DND-41 (cell line): ENCODE measurements around the gene PITPNC1.

Experiments used
- ATAC-seq: fragments of 200-7000 bp; cut with Tn5 transposase; 3 replicates; pipeline ENCODE4 v1.9.1; 2021; ENCODE audit warnings: low read depth; ENCODE audit not compliant: insufficient read depth
- DNase-seq: peaks from one replicate; pipeline ENCODE4 v3.0.0-alpha.2; 2020
- H2AFZ ChIP-seq: 2 replicates; pipeline ENCODE4 v1.6.0; 2012; ENCODE audit warnings: low read depth, low read length
- H3K27ac ChIP-seq: 2 replicates; pipeline ENCODE4 v1.5.1; 2012; ENCODE audit warnings: low read length, inconsistent platforms
- H3K27me3 ChIP-seq: fragments of 200-600 bp; sonication (generic); 2 replicates; pipeline ENCODE4 v1.6.0; 2012; ENCODE audit warnings: low read length, mild to moderate bottlenecking, inconsistent platforms; ENCODE audit not compliant: insufficient read depth, poor library complexity
- H3K36me3 ChIP-seq: 2 replicates; pipeline ENCODE4 v1.5.1; 2012; ENCODE audit warnings: low read length, inconsistent platforms; ENCODE audit not compliant: insufficient read depth
- H3K4me1 ChIP-seq: 2 replicates; pipeline ENCODE4 v1.5.1; 2012; ENCODE audit warnings: mild to moderate bottlenecking, low read length; ENCODE audit not compliant: insufficient read depth
- H3K4me2 ChIP-seq: 2 replicates; pipeline ENCODE4 v1.6.0; 2012; ENCODE audit warnings: mild to moderate bottlenecking, moderate library complexity, low read length, inconsistent platforms; ENCODE audit not compliant: insufficient read depth
- H3K4me3 ChIP-seq, 2 experiments: fragments of 200-600 bp in 1 of 2; shearing (Covaris generic) in 1 of 2; 2 replicates each; pipeline ENCODE4 v1.5.1; 2012 to 2016; ENCODE audit warnings: inconsistent platforms in 2 of 2, low read length in 2 of 2, mild to moderate bottlenecking in 2 of 2, low read depth in 1 of 2, moderate library complexity in 1 of 2
- H3K79me2 ChIP-seq: 2 replicates; pipeline ENCODE4 v1.6.0; 2012; ENCODE audit warnings: low read length, inconsistent platforms; ENCODE audit not compliant: insufficient read depth
- H3K9ac ChIP-seq: 2 replicates; pipeline ENCODE4 v1.6.0; 2012; ENCODE audit warnings: low read depth, mild to moderate bottlenecking, inconsistent platforms, low read length, moderate library complexity
- H3K9me3 ChIP-seq: 2 replicates; pipeline ENCODE4 v1.5.1; 2012; ENCODE audit warnings: low read length, moderate library complexity, mild to moderate bottlenecking, inconsistent platforms; ENCODE audit not compliant: insufficient read depth, severe bottlenecking
- H4K20me1 ChIP-seq: 2 replicates; pipeline ENCODE4 v1.6.0; 2012; ENCODE audit warnings: low read length; ENCODE audit not compliant: insufficient read depth
- EZH2 ChIP-seq: IDR thresholded peaks from 3 replicates; pipeline ENCODE4 v1.6.1; 2012; ENCODE audit warnings: borderline replicate concordance, low read depth, mild to moderate bottlenecking, moderate library complexity, low read length, inconsistent platforms; ENCODE audit not compliant: severe bottlenecking
- TF ChIP-seq, protein P1 (sequence below): IDR thresholded peaks from 2 replicates; pipeline ENCODE4 v1.5.1; 2012; ENCODE audit warnings: borderline replicate concordance, low read length, moderate library complexity, mild to moderate bottlenecking; ENCODE audit not compliant: poor library complexity, severe bottlenecking; ENCODE audit errors: extremely low read depth

The PITPNC1 gene

DNA sequence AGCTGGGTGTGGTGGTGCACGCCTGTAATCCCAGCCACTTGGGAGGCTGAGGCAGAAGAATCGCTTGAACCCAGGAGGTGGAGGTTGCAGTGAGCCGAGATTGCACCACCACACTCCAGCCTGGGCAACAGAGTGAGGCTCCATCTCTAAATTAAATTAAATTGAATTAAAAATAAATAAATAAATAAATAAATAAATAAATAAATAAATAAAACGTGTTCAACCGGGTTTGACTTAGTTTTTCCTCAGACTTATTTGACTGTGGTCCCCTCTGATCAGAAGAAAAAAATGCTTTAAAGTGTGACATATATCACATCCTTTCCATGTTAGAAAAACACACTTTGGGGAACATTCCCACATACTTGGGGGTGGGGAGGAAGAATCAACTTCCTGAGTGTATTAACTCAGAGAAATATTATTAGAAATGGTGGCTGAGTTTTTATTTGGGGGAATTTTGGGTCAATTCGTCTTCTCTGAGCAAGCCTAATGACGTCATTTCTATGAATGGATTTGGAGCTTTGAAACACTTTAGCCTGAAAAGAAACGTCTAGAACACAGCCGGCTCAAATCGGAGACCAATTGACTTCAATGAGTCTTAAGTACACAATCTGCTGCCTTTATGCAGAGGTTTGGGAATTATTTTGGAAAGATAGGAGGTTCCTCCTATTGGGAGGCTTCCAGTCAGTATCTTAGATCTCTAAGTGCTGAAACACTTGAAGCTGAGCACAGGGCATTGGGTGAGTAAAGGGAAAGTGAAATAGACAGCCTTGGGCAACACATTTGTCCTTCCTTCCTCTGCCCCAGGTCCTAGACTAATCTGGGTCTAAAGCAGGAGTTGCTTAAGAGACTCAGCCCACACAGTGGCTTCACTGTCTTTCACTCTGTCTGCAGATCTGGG, 132.6 kb downstream of the PITPNC1 start:
- H3K9me3 ChIP-seq: no peaks in the 10 kb centered on the region
- TF ChIP-seq, protein P1, sequence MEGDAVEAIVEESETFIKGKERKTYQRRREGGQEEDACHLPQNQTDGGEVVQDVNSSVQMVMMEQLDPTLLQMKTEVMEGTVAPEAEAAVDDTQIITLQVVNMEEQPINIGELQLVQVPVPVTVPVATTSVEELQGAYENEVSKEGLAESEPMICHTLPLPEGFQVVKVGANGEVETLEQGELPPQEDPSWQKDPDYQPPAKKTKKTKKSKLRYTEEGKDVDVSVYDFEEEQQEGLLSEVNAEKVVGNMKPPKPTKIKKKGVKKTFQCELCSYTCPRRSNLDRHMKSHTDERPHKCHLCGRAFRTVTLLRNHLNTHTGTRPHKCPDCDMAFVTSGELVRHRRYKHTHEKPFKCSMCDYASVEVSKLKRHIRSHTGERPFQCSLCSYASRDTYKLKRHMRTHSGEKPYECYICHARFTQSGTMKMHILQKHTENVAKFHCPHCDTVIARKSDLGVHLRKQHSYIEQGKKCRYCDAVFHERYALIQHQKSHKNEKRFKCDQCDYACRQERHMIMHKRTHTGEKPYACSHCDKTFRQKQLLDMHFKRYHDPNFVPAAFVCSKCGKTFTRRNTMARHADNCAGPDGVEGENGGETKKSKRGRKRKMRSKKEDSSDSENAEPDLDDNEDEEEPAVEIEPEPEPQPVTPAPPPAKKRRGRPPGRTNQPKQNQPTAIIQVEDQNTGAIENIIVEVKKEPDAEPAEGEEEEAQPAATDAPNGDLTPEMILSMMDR: no peak
- TF ChIP-seq EZH2: no peak
- H3K4me3 ChIP-seq: no peak overlapping the region
- no peaks in the 10 kb centered on the region; the same call in 1 of the 2 replicates for H4K20me1 ChIP-seq
- no peaks in the 10 kb centered on the region for H3K79me2 ChIP-seq
- H3K36me3 ChIP-seq: no peaks in the 10 kb centered on the region
- H3K27ac ChIP-seq: no peak overlapping the region
- H3K27me3 ChIP-seq: no peaks in the 10 kb centered on the region
- DNase-seq: no peak
- no peak overlapping the region for H2AFZ ChIP-seq
- H3K4me1 ChIP-seq: no peaks in the 10 kb centered on the region
- H3K4me2 ChIP-seq: no peak overlapping the region
- H3K9ac ChIP-seq: no peak overlapping the region
- ATAC-seq: no peak

DNA sequence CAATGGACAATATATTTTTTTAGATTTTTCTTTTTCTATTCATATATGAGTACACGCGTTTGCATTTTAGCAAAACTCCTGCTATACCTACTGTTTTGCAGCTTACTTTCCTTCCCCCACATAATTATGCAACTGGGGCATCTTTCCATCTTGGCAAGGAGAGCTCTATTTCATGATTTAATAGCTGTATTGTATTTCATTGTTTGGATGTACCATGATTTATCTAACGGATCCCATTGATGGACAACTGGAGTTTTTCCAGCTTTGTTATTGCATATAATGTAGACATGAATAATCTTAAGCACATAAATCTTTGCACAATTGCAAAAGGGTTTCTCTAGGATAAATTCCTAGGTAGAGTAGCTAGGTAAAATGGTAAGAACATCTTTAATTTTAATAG, 133.9 kb downstream of the PITPNC1 start:
- no peaks in the 10 kb centered on the region for H3K27me3 ChIP-seq
- H3K27ac ChIP-seq: no peak overlapping the region
- H3K36me3 ChIP-seq: no peaks in the 10 kb centered on the region
- no peaks in the 10 kb centered on the region for H3K9me3 ChIP-seq
- no peaks in the 10 kb centered on the region for H3K79me2 ChIP-seq
- no peak overlapping the region for H3K4me2 ChIP-seq
- H3K9ac ChIP-seq: no peak overlapping the region
- TF ChIP-seq, protein P1: no peak
- no peak for TF ChIP-seq EZH2
- H3K4me3 ChIP-seq: no peak overlapping the region
- H4K20me1 ChIP-seq: no peaks in the 10 kb centered on the region; the same call in 1 of the 2 replicates
- H3K4me1 ChIP-seq: no peaks in the 10 kb centered on the region
- DNase-seq (no peak), ATAC-seq (no peak)
- H2AFZ ChIP-seq: no peak overlapping the region

DNA sequence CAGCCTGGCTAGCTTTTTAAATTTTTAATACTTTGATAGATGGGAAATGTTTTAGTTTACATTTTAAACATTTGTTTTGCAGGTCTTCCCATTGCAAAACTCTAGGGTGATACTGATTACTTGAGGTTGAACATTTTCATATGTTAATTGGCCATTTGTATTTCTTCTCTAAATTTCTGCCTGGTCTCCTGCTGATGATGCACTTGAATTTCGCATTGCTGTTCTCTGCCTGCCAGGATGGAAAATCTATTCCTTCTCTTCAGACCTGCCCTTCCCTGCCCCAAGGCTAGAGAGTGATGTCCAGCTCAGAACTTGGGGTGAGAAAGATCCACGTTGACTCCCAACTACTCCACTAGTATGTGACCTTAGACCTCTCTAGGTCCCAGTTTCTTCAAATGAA, 134.7 kb downstream of the PITPNC1 start:
- H2AFZ ChIP-seq: no peak overlapping the region
- no peaks in the 10 kb centered on the region for H3K36me3 ChIP-seq
- no peak for ATAC-seq
- H3K9ac ChIP-seq: no peak overlapping the region
- no peaks in the 10 kb centered on the region for H3K9me3 ChIP-seq
- no peak for DNase-seq
- H4K20me1 ChIP-seq: no peaks in the 10 kb centered on the region; the same call in 1 of the 2 replicates
- no peak overlapping the region for H3K27ac ChIP-seq
- H3K4me2 ChIP-seq: no peak overlapping the region
- no peaks in the 10 kb centered on the region for H3K4me1 ChIP-seq
- no peaks in the 10 kb centered on the region for H3K27me3 ChIP-seq
- no peaks in the 10 kb centered on the region for H3K79me2 ChIP-seq
- H3K4me3 ChIP-seq: no peak overlapping the region
- TF ChIP-seq, protein P1: no peak
- TF ChIP-seq EZH2: no peak
